GM12878 (cell line): ENCODE results near the gene SHCBP1L. TPM values are rescaled to one million over a fixed set of nuclear protein-coding genes. Genes with fewer than 3 reads are reported as not detected.

Experiments used
- ATAC-seq: fragments of 200-7000 bp; cut with Tn5 transposase; 3 replicates; pipeline ENCODE4 v1.9.1; 2020; ENCODE audit warnings: mild to moderate bottlenecking, moderate library complexity
- BruUV-seq: library from RNA; stranded (reverse); fragments of 400-500 nt; replicated peaks from 2 replicates; lab custom pipeline; 2021; lab: Mats Ljungman, UMichigan
- CTCF ChIA-PET: fragments of 300-600 bp; sonication (Branson Sonifier 250); formaldehyde crosslinking; extraction: SDS; loops from one replicate; lab custom pipeline; 2021; ENCODE audit warnings: inconsistent platforms; lab: Yijun Ruan, JAX
- POLR2A ChIA-PET: fragments of 350-600 bp; formaldehyde crosslinking; extraction: SDS; loops from one replicate; lab custom pipeline; 2021; ENCODE audit warnings: inconsistent platforms; lab: Charles Lee
- RAD21 ChIA-PET: fragments of 300-600 bp; sonication (Branson Sonifier 250); formaldehyde crosslinking; loops from one replicate; lab custom pipeline; 2023; ENCODE audit warnings: antibody characterized with exemption; ENCODE audit not compliant: unreplicated experiment; lab: Charles Lee
- SMC1A ChIA-PET: fragments of 300-600 bp; sonication (Branson Sonifier 250); formaldehyde crosslinking; loops from one replicate; lab custom pipeline; 2023; ENCODE audit not compliant: unreplicated experiment, uncharacterized antibody; lab: Charles Lee
- DNase-seq: peaks from one replicate; pipeline ENCODE4 v3.0.0-alpha.2; 2011; ENCODE audit warnings: low read depth, low spot score
- FAIRE-seq: peaks from 3 replicates; lab custom pipeline; 2011; peaks lifted over from hg19 to GRCh38; lab: Jason Lieb, UNC
- H2AFZ ChIP-seq: 2 replicates; pipeline ENCODE4 v1.6.0; 2011; ENCODE audit warnings: low read depth, low read length, control low read depth; ENCODE audit not compliant: control insufficient read depth
- H3K27ac ChIP-seq: 2 replicates; pipeline ENCODE4 v1.5.1; 2011; ENCODE audit warnings: control low read depth; ENCODE audit not compliant: control insufficient read depth, insufficient read depth
- H3K27me3 ChIP-seq, 2 experiments: replicated peaks in 1 of 2; 2 replicates each; pipeline versions ENCODE4 v1.6.0 to v1.6.1; 2011; ENCODE audit warnings: low read length in 1 of 2; ENCODE audit not compliant: control insufficient read depth in 2 of 2, insufficient read depth in 2 of 2
- H3K36me3 ChIP-seq, 2 experiments: 2 replicates each; pipeline ENCODE4 v1.5.1; 2011; ENCODE audit warnings: low read length in 1 of 2; ENCODE audit not compliant: control insufficient read depth in 2 of 2, insufficient read depth in 2 of 2
- H3K4me1 ChIP-seq: 2 replicates; pipeline ENCODE4 v1.6.1; 2011; ENCODE audit warnings: mild to moderate bottlenecking, low read length, moderate library complexity, mixed read lengths; ENCODE audit not compliant: control insufficient read depth, insufficient read depth
- H3K4me2 ChIP-seq: 2 replicates; pipeline ENCODE4 v1.6.0; 2011; ENCODE audit warnings: control low read depth; ENCODE audit not compliant: control insufficient read depth, insufficient read depth
- H3K4me3 ChIP-seq: fragments of 200-600 bp; sonication (generic); 2 replicates; pipeline ENCODE4 v1.5.1; 2016
- H3K79me2 ChIP-seq: 2 replicates; pipeline ENCODE4 v1.6.0; 2011; ENCODE audit warnings: low read length; ENCODE audit not compliant: control insufficient read depth, insufficient read depth
- H3K9ac ChIP-seq: 2 replicates; pipeline ENCODE4 v1.8.0; 2011; ENCODE audit warnings: low read length, control low read depth, mixed read lengths; ENCODE audit not compliant: control insufficient read depth, insufficient read depth
- H3K9me3 ChIP-seq: replicated peaks from 3 replicates; pipeline ENCODE4 v1.5.1; 2011; ENCODE audit warnings: mild to moderate bottlenecking, low read length; ENCODE audit not compliant: control insufficient read depth, insufficient read depth
- H4K20me1 ChIP-seq: 2 replicates; pipeline ENCODE4 v1.6.0; 2011; ENCODE audit not compliant: control insufficient read depth, insufficient read depth
- BCL3 ChIP-seq: IDR thresholded peaks from 2 replicates; pipeline ENCODE4 v1.6.1; 2011; ENCODE audit warnings: borderline replicate concordance, low read depth, mild to moderate bottlenecking, moderate library complexity, low read length; ENCODE audit not compliant: insufficient read depth, poor library complexity, severe bottlenecking
- BCLAF1 ChIP-seq: fragments of 450-650 bp; IDR thresholded peaks from 2 replicates; pipeline ENCODE4 v1.6.1; 2017; ENCODE audit warnings: antibody characterized with exemption, mild to moderate bottlenecking, moderate library complexity
- CREM ChIP-seq: IDR thresholded peaks from 2 replicates; pipeline ENCODE4 v1.6.1; 2014; ENCODE audit warnings: antibody characterized with exemption, low read depth
- IKZF2 ChIP-seq, 2 experiments: fragments of 450-650 bp; IDR thresholded peaks; 2 replicates each; pipeline ENCODE4 v1.6.1; 2017; ENCODE audit warnings: mild to moderate bottlenecking in 2 of 2, moderate library complexity in 2 of 2
- MYC ChIP-seq: IDR thresholded peaks from 2 replicates; pipeline ENCODE4 v1.6.1; 2011; ENCODE audit warnings: mild to moderate bottlenecking, low read length, moderate library complexity, inconsistent platforms; ENCODE audit not compliant: insufficient read depth, insufficient replicate concordance, insufficient read length, severe bottlenecking
- PBX3 ChIP-seq: IDR thresholded peaks from 2 replicates; pipeline ENCODE4 v1.6.1; 2011; ENCODE audit warnings: mild to moderate bottlenecking, low read depth, low read length, moderate library complexity; ENCODE audit not compliant: insufficient replicate concordance
- RUNX3 ChIP-seq: IDR thresholded peaks from 2 replicates; pipeline ENCODE4 v1.6.1; 2012; ENCODE audit warnings: low read length, inconsistent platforms
- SIX5 ChIP-seq: IDR thresholded peaks from 2 replicates; pipeline ENCODE4 v1.6.1; 2011; ENCODE audit warnings: mild to moderate bottlenecking, low read depth, low read length, moderate library complexity; ENCODE audit not compliant: severe bottlenecking
- SUPT20H ChIP-seq: IDR thresholded peaks from 2 replicates; pipeline ENCODE4 v1.6.1; 2011; ENCODE audit warnings: low read depth, mild to moderate bottlenecking, low read length, moderate library complexity, borderline replicate concordance; ENCODE audit not compliant: control insufficient read depth
- TBL1XR1 ChIP-seq: IDR thresholded peaks from 2 replicates; pipeline ENCODE4 v1.6.1; 2012; ENCODE audit warnings: low read depth, low read length, improper control_type of control experiment
- YBX1 ChIP-seq: fragments of 450-650 bp; IDR thresholded peaks from 2 replicates; pipeline ENCODE4 v1.6.1; 2016; ENCODE audit warnings: antibody characterized with exemption
- WGBS: methylation state at CpG from one replicate; pipeline ENCODE4 v1.1.6; 2016; ENCODE audit warnings: low lambda C conversion rate; ENCODE audit not compliant: insufficient replicate concordance, insufficient coverage; ENCODE audit errors: missing lambda C conversion rate; 5-methylcytosine and 5-hydroxymethylcytosine counted together
- in situ Hi-C: fragments of 300-500 bp; cut with MboI; formaldehyde crosslinking; loops from 9 replicates; pipeline ENCODE4 v1.14.3; 2018; ENCODE audit warnings: mixed read lengths
- intact Hi-C: fragments of 100-400 bp; cut with micrococcal nuclease; formaldehyde crosslinking; loops from one replicate; pipeline ENCODE4 v1.14.2; 2022; ENCODE audit not compliant: unreplicated experiment
- polyA plus RNA-seq, 11 experiments: library from polyadenylated mRNA; depleted of rRNA in 4 of 11; unstranded in 6 of 11; stranded (reverse) in 5 of 11; fragments of >200 nt; fragmentation: Nextera tagmentation in 4 of 11; fragmentation: Illumina TruSeq in 1 of 11; extraction: Ambion mirVana in 4 of 11; extraction: Trizol in 1 of 11; gene quantifications; 1 replicate in 1 of 11; 2 replicates in 10 of 11; pipeline versions ENCODE4 v1.2.1 to v1.2.3, GENCODE V29; 2011 to 2016; ENCODE audit warnings: inconsistent platforms in 2 of 11, missing spikeins in 2 of 11, low read depth in 1 of 11
- total RNA-seq, 4 experiments: library from RNA; depleted of rRNA in 3 of 4; stranded (reverse); fragments of >200 nt in 3 of 4; fragmentation: Illumina TruSeq in 1 of 4; extraction: Trizol in 1 of 4; gene quantifications; 2 replicates each; pipeline versions ENCODE4 v1.2.1 to v1.2.3, GENCODE V29; 2013 to 2021

Gene SHCBP1L
- total and polyA plus RNA-seq, 10 of the 15 experiments (the other 5 are each of a cell fraction or from before 2014, with no cell fraction given): not detected

- no peaks in the 10 kb centered on the region for H3K79me2 ChIP-seq
- no peak for DNase-seq
- BruUV-seq: no TSS peak
- RAD21 ChIA-PET: no interaction called here
- SMC1A ChIA-PET: no interaction called here
- ATAC-seq: no peak
- POLR2A ChIA-PET: no interaction called here
- intact Hi-C loops: loop anchor here (5.0 kb wide), 1 partner anchor 40 kb away; no protein-coding TSS in a partner anchor
- 100% methylated on average over 11 of the region's 11 CpGs for WGBS
- no peaks in the 10 kb centered on the region for H3K9me3 ChIP-seq
- no peaks in the 10 kb centered on the region for H3K27me3 ChIP-seq
- TF ChIP-seq RUNX3: no peak
- TF ChIP-seq MYC: no peak
- no peak for TF ChIP-seq SUPT20H
- TF ChIP-seq, all 136 proteins: peak for 0
- CTCF ChIA-PET: no interaction called here
- in situ Hi-C loops: loop anchor here (5.0 to 10.0 kb wide), 2 partner anchors 35 to 658 kb away; no protein-coding TSS in a partner anchor
- Histone ChIP-seq H2AFZ (no peak overlapping the region), H3K4me3 (no peak overlapping the region), H4K20me1 (no peaks in the 10 kb centered on the region), H3K27ac (no peak overlapping the region), H3K4me1 (no peaks in the 10 kb centered on the region), H3K9ac (no peak overlapping the region), H3K36me3 (peaks cover 15 to 52% of the 10 kb centered on the region in 2 experiments), H3K4me2 (no peak overlapping the region)
- no peak for FAIRE-seq
Observed at GRCh38 chr1:182886985-182887384, 66.0 kb downstream of the SHCBP1L start.

GRCh38 chr1:182885591-182885990 lies 67.4 kb downstream of the SHCBP1L start:
- no peaks in the 10 kb centered on the region for H3K4me1 ChIP-seq
- no peaks in the 10 kb centered on the region for H3K79me2 ChIP-seq
- H3K27me3 ChIP-seq: no peaks in the 10 kb centered on the region
- intact Hi-C loops: loop anchor here (5.0 kb wide), 1 partner anchor 38 kb away; no protein-coding TSS in a partner anchor
- ATAC-seq (no peak), DNase-seq (no peak), FAIRE-seq (no peak)
- H3K27ac ChIP-seq: no peak overlapping the region
- no peaks in the 10 kb centered on the region for H3K9me3 ChIP-seq
- no TSS peak for BruUV-seq
- no peaks in the 10 kb centered on the region for H4K20me1 ChIP-seq
- H3K36me3 ChIP-seq: peaks cover 19 to 64% of the 10 kb centered on the region in 2 experiments
- H3K4me2 ChIP-seq: no peak overlapping the region
- no peak overlapping the region for H3K4me3 ChIP-seq
- H3K9ac ChIP-seq: no peak overlapping the region
- in situ Hi-C loops: loop anchor here (5.0 to 10.0 kb wide), 2 partner anchors 33 to 659 kb away; no protein-coding TSS in a partner anchor
- POLR2A ChIA-PET: no interaction called here
- SMC1A ChIA-PET: no interaction called here
- CTCF ChIA-PET: no interaction called here
- RAD21 ChIA-PET: no interaction called here
- H2AFZ ChIP-seq: no peak overlapping the region
- WGBS: 69% methylated on average over 3 of the region's 3 CpGs
- no peak for TF ChIP-seq IKZF2 (IDR thresholded peaks at IDR 0.05)
- TF ChIP-seq TBL1XR1: no peak
- TF ChIP-seq SIX5: no peak
- no peak for TF ChIP-seq YBX1
- TF ChIP-seq CREM: no peak
- TF ChIP-seq BCL3: no peak
- TF ChIP-seq PBX3: no peak
- no peak for TF ChIP-seq BCLAF1
